HepG2 (cell line): ENCODE data around the gene OR2W3. TPM values are rescaled to one million over a fixed set of nuclear protein-coding genes. Genes with fewer than 3 reads are reported as not detected.

Experiments
- ATAC-seq: fragments of 200-7000 bp; cut with Tn5 transposase; 3 replicates; pipeline ENCODE4 v1.9.1; 2020; ENCODE audit warnings: mild to moderate bottlenecking, moderate library complexity
- BruUV-seq: library from RNA; stranded (reverse); fragments of 400-500 nt; replicated peaks from 2 replicates; lab custom pipeline; 2021; lab: Mats Ljungman, UMichigan
- CTCF ChIA-PET: fragments of 300-600 bp; formaldehyde crosslinking; extraction: SDS; loops from one replicate; lab custom pipeline; 2021; ENCODE audit warnings: low total read pairs, inconsistent platforms, low intra/inter-chr PET ratio; lab: Yijun Ruan, JAX
- POLR2A ChIA-PET: fragments of 350-600 bp; sonication (Branson Sonifier 250); formaldehyde crosslinking; loops from one replicate; lab custom pipeline; 2020; ENCODE audit warnings: antibody characterized with exemption, inconsistent platforms; lab: Yijun Ruan, JAX
- DNase-seq: peaks from one replicate; pipeline ENCODE4 v3.0.0-alpha.2; 2015; ENCODE audit warnings: low spot score
- FAIRE-seq: peaks from 3 replicates; lab custom pipeline; 2011; peaks lifted over from hg19 to GRCh38; lab: Jason Lieb, UNC
- H2AFZ ChIP-seq: one replicate; pipeline ENCODE4 v1.6.1; 2011; ENCODE audit warnings: low read length, inconsistent platforms
- H3K27ac ChIP-seq: fragments of 300-600 bp; 3 replicates; pipeline ENCODE4 v1.8.0; 2011; ENCODE audit warnings: mixed run types, mild to moderate bottlenecking, mixed read lengths, low read length, inconsistent platforms; ENCODE audit not compliant: insufficient read depth; ENCODE audit errors: extremely low read length
- H3K27me3 ChIP-seq, 2 experiments: fragments of 200-600 bp in 1 of 2; 2 replicates in 1 of 2; 3 replicates in 1 of 2; pipeline versions ENCODE4 v1.6.0 to v1.8.0; 2011; ENCODE audit warnings: low read length in 2 of 2, mild to moderate bottlenecking in 2 of 2, moderate library complexity in 2 of 2, inconsistent platforms in 1 of 2; ENCODE audit not compliant: insufficient read depth in 2 of 2, control insufficient read depth in 1 of 2
- H3K36me3 ChIP-seq, 2 experiments: fragments of 200-600 bp in 1 of 2; replicated peaks in 1 of 2; 2 replicates in 1 of 2; 3 replicates in 1 of 2; pipeline versions ENCODE4 v1.5.1 to v1.8.0; 2011; ENCODE audit warnings: low read length in 2 of 2, inconsistent platforms in 1 of 2; ENCODE audit not compliant: insufficient read depth in 2 of 2, control insufficient read depth in 1 of 2
- H3K4me1 ChIP-seq: 2 replicates; pipeline ENCODE4 v1.5.1; 2012; ENCODE audit warnings: low read length, inconsistent platforms; ENCODE audit not compliant: insufficient read depth
- H3K4me2 ChIP-seq: 2 replicates; pipeline ENCODE4 v1.6.0; 2011; ENCODE audit warnings: low read depth, low read length, inconsistent platforms
- H3K4me3 ChIP-seq, 3 experiments: fragments of 200-600 bp in 1 of 3; sonication (generic), shearing (Covaris generic) in 1 of 3; replicated peaks in 1 of 3; 2 replicates each; pipeline ENCODE4 v1.5.1; 2011 to 2016; ENCODE audit warnings: low read length in 3 of 3, inconsistent platforms in 2 of 3, low read depth in 2 of 3, mild to moderate bottlenecking in 2 of 3, control low read depth in 1 of 3, mixed read lengths in 1 of 3; ENCODE audit not compliant: insufficient read depth in 1 of 3
- H3K79me2 ChIP-seq: one replicate; pipeline ENCODE4 v1.6.1; 2011; ENCODE audit warnings: low read length, inconsistent platforms; ENCODE audit not compliant: insufficient read depth
- H3K9ac ChIP-seq: 2 replicates; pipeline ENCODE4 v1.6.0; 2011; ENCODE audit warnings: mild to moderate bottlenecking, low read depth, low read length, inconsistent platforms; ENCODE audit not compliant: insufficient read depth
- H3K9me3 ChIP-seq: 2 replicates; pipeline ENCODE4 v1.5.1; 2012; ENCODE audit warnings: mild to moderate bottlenecking, low read length
- H4K20me1 ChIP-seq: 2 replicates; pipeline ENCODE4 v1.6.0; 2011; ENCODE audit warnings: inconsistent platforms, mild to moderate bottlenecking, low read length, moderate library complexity; ENCODE audit not compliant: insufficient read depth
- CEBPB ChIP-seq: IDR thresholded peaks from 2 replicates; pipeline ENCODE4 v1.6.1; 2011; ENCODE audit warnings: low read depth, low read length, improper control_type of control experiment, borderline replicate concordance
- E2F1 ChIP-seq: sonication (generic); formaldehyde crosslinking; IDR thresholded peaks from 2 replicates; pipeline ENCODE4 v1.5.0; 2020; ENCODE audit warnings: missing genetic modification reagents
- HMGXB4 ChIP-seq, 2 experiments: sonication (generic) in 1 of 2; formaldehyde crosslinking in 1 of 2; IDR thresholded peaks; 2 replicates each; pipeline versions ENCODE4 v1.4.0 to v1.6.1; 2018 to 2020; ENCODE audit warnings: missing genetic modification reagents in 2 of 2, borderline replicate concordance in 1 of 2, low read depth in 1 of 2, mild to moderate bottlenecking in 1 of 2, missing biosample characterization in 1 of 2
- ZNF276 ChIP-seq: sonication (generic); formaldehyde crosslinking; IDR thresholded peaks from 2 replicates; pipeline ENCODE4 v1.4.0; 2020; ENCODE audit warnings: mild to moderate bottlenecking, low read depth, missing genetic modification reagents
- WGBS: methylation state at CpG from one replicate; pipeline ENCODE4 v1.1.6; 2017; ENCODE audit warnings: low lambda C conversion rate; 5-methylcytosine and 5-hydroxymethylcytosine counted together
- in situ Hi-C: cut with HindIII; loops from 2 replicates; pipeline ENCODE4 v1.10.0; 2017; ENCODE audit warnings: low pct_unique_long_range_greater_than_20kb; ENCODE audit not compliant: extremely low pct_ligation_motif_present
- intact Hi-C: fragments of 100-400 bp; cut with micrococcal nuclease; formaldehyde crosslinking; loops from one replicate; pipeline ENCODE4 v1.10.0; 2022; ENCODE audit not compliant: unreplicated experiment
- polyA plus RNA-seq, 8 experiments: library from polyadenylated mRNA; depleted of rRNA in 3 of 8; stranded (reverse) in 7 of 8; unstranded in 1 of 8; fragments of >200 nt; fragmentation: Illumina TruSeq in 4 of 8; extraction: Trizol in 4 of 8; gene quantifications; 2 replicates each; pipeline versions ENCODE4 v1.2.1 to v1.2.3, GENCODE V29; 2011 to 2016; ENCODE audit warnings: low read depth in 4 of 8, missing spikeins in 1 of 8, mixed read lengths in 1 of 8; ENCODE audit not compliant: insufficient read depth in 1 of 8
- total RNA-seq, 5 experiments: library from RNA; depleted of rRNA; stranded (reverse); fragments of >200 nt; fragmentation: Illumina TruSeq; extraction: Trizol; gene quantifications; 2 replicates each; pipeline ENCODE4 v1.2.3, GENCODE V29; 2016; ENCODE audit warnings: low read depth in 1 of 5

OR2W3 gene
- total and polyA plus RNA-seq, 2 of the 13 experiments (the other 11 are each of a cell fraction or from before 2014, with no cell fraction given) = not detected

- intact Hi-C loops = no loop called here
- no peak overlapping the region for H3K4me3 ChIP-seq
Measured at GRCh38 chr1:247942624-247943023, 47.2 kb downstream of the OR2W3 start.

More at GRCh38 chr1:247942624-247943023, 47.2 kb downstream of the OR2W3 start:
- ChIA-PET POLR2A (no interaction called here), CTCF (no interaction called here)
- TF ChIP-seq ZNF276 (CRISPR knock-in tag) (no peak), E2F1 (no peak), CEBPB (peak; percentile 35; the same call in 1 of the 2 replicates), HMGXB4 (CRISPR knock-in tag; IDR thresholded peaks at IDR 0.05; ENCODE audit: borderline replicate concordance in 1 of 2, low read depth in 1 of 2) (no peak)
- BruUV-seq = no TSS peak
- Histone ChIP-seq H3K9ac (no peak overlapping the region), H4K20me1 (no peaks in the 10 kb centered on the region), H3K9me3 (peaks cover 69% of the 10 kb centered on the region), H2AFZ (no peak overlapping the region), H3K27ac (no peak overlapping the region), H3K79me2 (no peaks in the 10 kb centered on the region), H3K4me1 (no peaks in the 10 kb centered on the region), H3K36me3 (no peaks in the 10 kb centered on the region), H3K4me2 (no peak overlapping the region), H3K27me3 (no peaks in the 10 kb centered on the region)
- WGBS = 12% methylated on average over 6 of the region's 6 CpGs
- FAIRE-seq = no peak
- DNase-seq = no peak
- in situ Hi-C loops = no loop called here
- no peak for ATAC-seq

Other genes with a start within 250 kb of the OR2W3 start
- not detected in 2 replicates for gene OR13G1, start 215.8 kb upstream of the OR2W3 start, total RNA-seq (2016; rRNA removed; fragmentation: Illumina TruSeq; extraction: Trizol)
- gene OR13G1, start 215.8 kb upstream of the OR2W3 start, polyA plus RNA-seq (2011; rRNA removed) = not detected in 2 replicates
- gene OR6F1, start 178.9 kb upstream of the OR2W3 start, total RNA-seq (2016; rRNA removed; fragmentation: Illumina TruSeq; extraction: Trizol) = not detected in 2 replicates
- not detected in 2 replicates for gene OR6F1, start 178.9 kb upstream of the OR2W3 start, polyA plus RNA-seq (2011; rRNA removed)
- not detected in 2 replicates for gene OR14K1, start 157.0 kb upstream of the OR2W3 start, total RNA-seq (2016; rRNA removed; fragmentation: Illumina TruSeq; extraction: Trizol)
- gene OR14K1, start 157.0 kb upstream of the OR2W3 start, polyA plus RNA-seq (2011; rRNA removed) = not detected in 2 replicates
- gene OR14A2, start 147.4 kb upstream of the OR2W3 start, total RNA-seq (2016; rRNA removed; fragmentation: Illumina TruSeq; extraction: Trizol) = not detected in 2 replicates
- gene OR14A2, start 147.4 kb upstream of the OR2W3 start, polyA plus RNA-seq (2011; rRNA removed) = not detected in 2 replicates
- gene OR1C1, start 135.0 kb upstream of the OR2W3 start, total RNA-seq (2016; rRNA removed; fragmentation: Illumina TruSeq; extraction: Trizol) = not detected in 2 replicates
- not detected in 2 replicates for gene OR1C1, start 135.0 kb upstream of the OR2W3 start, polyA plus RNA-seq (2011; rRNA removed)
- not detected in 2 replicates for gene OR14A16, start 71.5 kb upstream of the OR2W3 start, total RNA-seq (2016; rRNA removed; fragmentation: Illumina TruSeq; extraction: Trizol)
- gene OR14A16, start 71.5 kb upstream of the OR2W3 start, polyA plus RNA-seq (2011; rRNA removed) = not detected in 2 replicates
- not detected in 2 replicates for gene OR11L1, start 53.7 kb upstream of the OR2W3 start, total RNA-seq (2016; rRNA removed; fragmentation: Illumina TruSeq; extraction: Trizol)
- gene OR11L1, start 53.7 kb upstream of the OR2W3 start, polyA plus RNA-seq (2011; rRNA removed) = not detected in 2 replicates
- not detected in 2 replicates for gene TRIM58, start 38.4 kb upstream of the OR2W3 start, total RNA-seq (2016; rRNA removed; fragmentation: Illumina TruSeq; extraction: Trizol)
- not detected in 2 replicates for gene TRIM58, start 38.4 kb upstream of the OR2W3 start, polyA plus RNA-seq (2011; rRNA removed)
- not detected in 2 replicates for gene OR2T8, start 24.7 kb downstream of the OR2W3 start, total RNA-seq (2016; rRNA removed; fragmentation: Illumina TruSeq; extraction: Trizol)
- not detected in 2 replicates for gene OR2T8, start 24.7 kb downstream of the OR2W3 start, polyA plus RNA-seq (2011; rRNA removed)
- not detected in 2 replicates for gene OR2AJ1, start 29.3 kb downstream of the OR2W3 start, total RNA-seq (2016; rRNA removed; fragmentation: Illumina TruSeq; extraction: Trizol)
- gene OR2AJ1, start 29.3 kb downstream of the OR2W3 start, polyA plus RNA-seq (2011; rRNA removed) = not detected in 2 replicates
- gene OR2L8, start 53.3 kb downstream of the OR2W3 start, total RNA-seq (2016; rRNA removed; fragmentation: Illumina TruSeq; extraction: Trizol) = not detected in 2 replicates
- gene OR2L8, start 53.3 kb downstream of the OR2W3 start, polyA plus RNA-seq (2011; rRNA removed) = not detected in 2 replicates
- gene OR2AK2, start 69.6 kb downstream of the OR2W3 start, total RNA-seq (2016; rRNA removed; fragmentation: Illumina TruSeq; extraction: Trizol) = not detected in 2 replicates
- gene OR2AK2, start 69.6 kb downstream of the OR2W3 start, polyA plus RNA-seq (2011; rRNA removed) = not detected in 2 replicates
- not detected in 2 replicates for gene OR2L5, start 118.1 kb downstream of the OR2W3 start, total RNA-seq (2016; rRNA removed; fragmentation: Illumina TruSeq; extraction: Trizol)
- gene OR2L5, start 118.1 kb downstream of the OR2W3 start, polyA plus RNA-seq (2011; rRNA removed) = not detected in 2 replicates
- not detected in 2 replicates for gene OR2L2, start 134.5 kb downstream of the OR2W3 start, total RNA-seq (2016; rRNA removed; fragmentation: Illumina TruSeq; extraction: Trizol)
- not detected in 2 replicates for gene OR2L2, start 134.5 kb downstream of the OR2W3 start, polyA plus RNA-seq (2011; rRNA removed)
- not detected in 2 replicates for gene OR2L3, start 151.2 kb downstream of the OR2W3 start, total RNA-seq (2016; rRNA removed; fragmentation: Illumina TruSeq; extraction: Trizol)
- not detected in 2 replicates for gene OR2L3, start 151.2 kb downstream of the OR2W3 start, polyA plus RNA-seq (2011; rRNA removed)
- not detected in 2 replicates for gene OR2L13, start 199.6 kb downstream of the OR2W3 start, total RNA-seq (2016; rRNA removed; fragmentation: Illumina TruSeq; extraction: Trizol)
- not detected in 2 replicates for gene OR2L13, start 199.6 kb downstream of the OR2W3 start, polyA plus RNA-seq (2011; rRNA removed)
- not detected in 2 replicates for gene OR2M5, start 249.6 kb downstream of the OR2W3 start, total RNA-seq (2016; rRNA removed; fragmentation: Illumina TruSeq; extraction: Trizol)
- not detected in 2 replicates for gene OR2M5, start 249.6 kb downstream of the OR2W3 start, polyA plus RNA-seq (2011; rRNA removed)